Parathyroid adenoma (tissue), 2 donors: ENCODE data around the gene PITPNM1.

Experiments used
- H2AFZ ChIP-seq: fragments of 300-600 bp; sonication (generic); one replicate; pipeline ENCODE4 v1.7.0; 2017; ENCODE audit warnings: antibody characterized with exemption, mild to moderate bottlenecking
- H3K27ac ChIP-seq: fragments of 300-600 bp; sonication (generic); one replicate; pipeline ENCODE4 v1.7.0; 2017
- H3K27me3 ChIP-seq: fragments of 300-600 bp; sonication (generic); one replicate; pipeline ENCODE4 v1.7.0; 2017; ENCODE audit warnings: low read length; ENCODE audit not compliant: control insufficient read depth, insufficient read depth
- H3K36me3 ChIP-seq: fragments of 300-600 bp; sonication (generic); one replicate; pipeline ENCODE4 v1.7.0; 2017; ENCODE audit warnings: low read length; ENCODE audit not compliant: control insufficient read depth, insufficient read depth
- H3K4me1 ChIP-seq: fragments of 300-600 bp; sonication (generic); one replicate; pipeline ENCODE4 v1.7.0; 2017; ENCODE audit warnings: control low read depth
- H3K4me2 ChIP-seq: fragments of 300-600 bp; sonication (generic); one replicate; pipeline ENCODE4 v1.7.0; 2017; ENCODE audit warnings: low read length
- H3K4me3 ChIP-seq: fragments of 300-600 bp; sonication (generic); one replicate; pipeline ENCODE4 v1.7.0; 2017; ENCODE audit warnings: low read depth, low read length
- H3K79me2 ChIP-seq: fragments of 300-600 bp; sonication (generic); one replicate; pipeline ENCODE4 v1.7.0; 2017; ENCODE audit warnings: control low read depth
- H3K9ac ChIP-seq: fragments of 300-600 bp; sonication (generic); one replicate; pipeline ENCODE4 v1.7.0; 2017; ENCODE audit warnings: mild to moderate bottlenecking
- H3K9me3 ChIP-seq: fragments of 300-600 bp; sonication (generic); one replicate; pipeline ENCODE4 v1.7.0; 2017; ENCODE audit warnings: low read length; ENCODE audit not compliant: control insufficient read depth
- TF ChIP-seq, protein P1 (sequence below): fragments of 300-600 bp; sonication (generic); IDR thresholded peaks from one replicate; pipeline ENCODE4 v1.7.0; 2017; ENCODE audit warnings: antibody characterized with exemption, mild to moderate bottlenecking
- donor health status: primary hyperparathyroidism.

The PITPNM1 gene

DNA sequence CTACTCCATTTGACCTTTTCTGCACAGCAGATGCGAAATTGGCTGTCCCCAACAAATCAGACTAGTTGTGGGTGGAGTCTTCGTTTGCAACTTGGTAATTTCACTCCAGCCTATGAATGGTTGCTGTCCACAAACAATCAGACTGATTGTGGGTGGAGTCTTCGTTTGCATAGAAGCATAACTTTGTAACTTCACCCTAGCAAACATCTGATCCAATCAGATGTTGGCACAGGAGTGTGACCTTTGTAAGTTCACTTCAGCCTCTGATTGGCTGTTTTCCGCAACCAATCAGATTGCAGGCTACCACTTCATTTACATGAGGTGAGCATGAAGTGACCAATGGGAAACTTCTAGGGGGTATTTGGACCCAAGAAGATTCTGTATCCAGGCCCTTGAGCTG, 34.4 kb upstream of the PITPNM1 start:
- no peak overlapping the region for H3K27ac ChIP-seq
- TF ChIP-seq, protein P1, sequence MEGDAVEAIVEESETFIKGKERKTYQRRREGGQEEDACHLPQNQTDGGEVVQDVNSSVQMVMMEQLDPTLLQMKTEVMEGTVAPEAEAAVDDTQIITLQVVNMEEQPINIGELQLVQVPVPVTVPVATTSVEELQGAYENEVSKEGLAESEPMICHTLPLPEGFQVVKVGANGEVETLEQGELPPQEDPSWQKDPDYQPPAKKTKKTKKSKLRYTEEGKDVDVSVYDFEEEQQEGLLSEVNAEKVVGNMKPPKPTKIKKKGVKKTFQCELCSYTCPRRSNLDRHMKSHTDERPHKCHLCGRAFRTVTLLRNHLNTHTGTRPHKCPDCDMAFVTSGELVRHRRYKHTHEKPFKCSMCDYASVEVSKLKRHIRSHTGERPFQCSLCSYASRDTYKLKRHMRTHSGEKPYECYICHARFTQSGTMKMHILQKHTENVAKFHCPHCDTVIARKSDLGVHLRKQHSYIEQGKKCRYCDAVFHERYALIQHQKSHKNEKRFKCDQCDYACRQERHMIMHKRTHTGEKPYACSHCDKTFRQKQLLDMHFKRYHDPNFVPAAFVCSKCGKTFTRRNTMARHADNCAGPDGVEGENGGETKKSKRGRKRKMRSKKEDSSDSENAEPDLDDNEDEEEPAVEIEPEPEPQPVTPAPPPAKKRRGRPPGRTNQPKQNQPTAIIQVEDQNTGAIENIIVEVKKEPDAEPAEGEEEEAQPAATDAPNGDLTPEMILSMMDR, result no peak

DNA sequence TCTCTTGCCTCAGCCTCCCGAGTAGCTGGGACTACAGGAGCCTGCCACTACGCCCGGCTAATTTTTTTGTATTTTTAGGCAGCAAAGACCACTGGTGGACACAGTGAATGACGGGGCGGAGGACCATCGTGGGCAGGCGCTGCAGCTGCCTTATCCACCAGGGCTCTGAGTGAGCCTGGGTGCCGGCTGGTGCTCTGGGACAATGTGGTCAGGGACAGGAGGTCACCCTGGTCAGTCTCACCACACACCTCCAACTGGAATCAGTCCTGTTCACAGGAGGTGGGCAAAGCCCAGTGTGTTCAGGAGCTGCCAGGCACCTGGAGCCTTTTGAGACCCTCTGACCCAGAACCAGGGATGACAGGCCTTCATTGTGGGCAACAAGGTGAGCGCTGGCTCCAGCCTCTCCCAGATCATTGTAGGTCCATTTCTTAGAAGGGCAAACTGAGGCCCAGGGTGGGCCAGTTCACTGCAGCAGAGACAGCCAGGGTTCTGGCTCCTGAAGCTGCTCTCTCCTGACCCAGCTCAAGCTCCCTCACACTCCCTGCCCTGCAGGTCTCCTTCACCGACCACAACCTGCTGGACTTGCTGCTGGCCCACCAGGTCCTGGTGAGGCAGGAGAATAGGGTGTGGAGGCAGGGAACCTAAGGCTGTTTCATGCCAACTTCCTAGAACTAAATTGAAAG, 33.8 kb upstream of the PITPNM1 start:
- Histone ChIP-seq H3K9me3 (no peaks in the 10 kb centered on the region), H3K79me2 (no peaks in the 10 kb centered on the region), H3K36me3 (no peaks in the 10 kb centered on the region), H3K4me2 (no peak overlapping the region), H3K4me1 (no peaks in the 10 kb centered on the region), H2AFZ (no peak overlapping the region), H3K27me3 (no peaks in the 10 kb centered on the region), H3K4me3 (no peak overlapping the region), H3K9ac (no peak overlapping the region), H3K27ac (no peak overlapping the region)
- TF ChIP-seq, protein P1, result no peak

More for the DNA sequence above, 34.4 kb upstream of the PITPNM1 start:
- no peak overlapping the region for H3K4me3 ChIP-seq
- no peak overlapping the region for H3K9ac ChIP-seq
- no peaks in the 10 kb centered on the region for H3K79me2 ChIP-seq
- H3K27me3 ChIP-seq, result no peaks in the 10 kb centered on the region
- no peak overlapping the region for H3K4me2 ChIP-seq
- no peaks in the 10 kb centered on the region for H3K4me1 ChIP-seq
- no peaks in the 10 kb centered on the region for H3K36me3 ChIP-seq
- H3K9me3 ChIP-seq, result no peaks in the 10 kb centered on the region
- H2AFZ ChIP-seq, result no peak overlapping the region

DNA sequence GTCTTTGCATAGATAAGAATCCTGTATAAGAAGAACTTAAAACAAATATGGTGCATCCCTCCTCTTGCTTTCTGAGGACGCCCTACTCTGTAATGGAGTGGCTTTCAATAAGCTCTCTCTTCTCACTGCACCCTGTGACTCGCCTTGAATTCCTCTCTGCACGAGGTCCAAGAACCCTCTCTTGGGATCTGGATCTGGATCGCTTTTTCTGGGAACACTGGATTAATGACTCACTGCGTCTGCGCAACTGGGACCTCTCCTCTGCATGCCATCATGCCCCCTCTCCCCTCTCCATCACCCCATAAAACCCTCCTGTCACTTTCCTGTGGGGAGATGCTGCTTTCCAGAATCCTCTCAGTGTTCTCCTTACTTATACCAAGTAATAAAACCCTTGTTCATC, 33.1 kb upstream of the PITPNM1 start:
- Histone ChIP-seq H3K9ac (no peak overlapping the region), H3K4me2 (no peak overlapping the region), H2AFZ (no peak overlapping the region), H3K4me1 (no peaks in the 10 kb centered on the region), H3K4me3 (no peak overlapping the region), H3K36me3 (no peaks in the 10 kb centered on the region), H3K79me2 (no peaks in the 10 kb centered on the region), H3K27ac (no peak overlapping the region), H3K27me3 (no peaks in the 10 kb centered on the region), H3K9me3 (no peaks in the 10 kb centered on the region)
- TF ChIP-seq, protein P1, result no peak

DNA sequence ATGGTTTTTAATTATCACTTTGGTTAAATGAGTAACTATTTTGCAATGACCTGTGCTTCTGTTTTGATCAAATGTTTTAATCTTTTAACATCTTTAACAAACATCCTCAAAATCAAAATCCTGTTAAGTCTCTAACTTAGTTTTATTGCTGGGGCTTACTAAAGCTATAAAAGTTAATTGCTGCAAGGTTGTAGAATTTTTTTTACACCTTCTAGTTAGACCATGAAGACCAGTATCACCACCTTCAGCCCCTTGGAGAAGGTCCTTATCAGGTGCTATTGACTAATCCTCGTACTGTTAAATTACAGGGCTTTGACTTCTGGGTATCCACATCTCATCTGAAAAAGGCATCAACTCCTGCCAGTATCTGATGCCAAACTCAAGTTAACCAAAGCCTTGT, 30.4 kb upstream of the PITPNM1 start:
- H3K4me1 ChIP-seq, result no peaks in the 10 kb centered on the region
- no peaks in the 10 kb centered on the region for H3K9me3 ChIP-seq
- no peak overlapping the region for H3K4me2 ChIP-seq
- TF ChIP-seq, protein P1, result no peak
- H3K27me3 ChIP-seq, result no peaks in the 10 kb centered on the region
- H3K79me2 ChIP-seq, result no peaks in the 10 kb centered on the region
- H3K36me3 ChIP-seq, result no peaks in the 10 kb centered on the region
- H2AFZ ChIP-seq, result no peak overlapping the region
- H3K27ac ChIP-seq, result no peak overlapping the region
- H3K4me3 ChIP-seq, result no peak overlapping the region
- H3K9ac ChIP-seq, result no peak overlapping the region

DNA sequence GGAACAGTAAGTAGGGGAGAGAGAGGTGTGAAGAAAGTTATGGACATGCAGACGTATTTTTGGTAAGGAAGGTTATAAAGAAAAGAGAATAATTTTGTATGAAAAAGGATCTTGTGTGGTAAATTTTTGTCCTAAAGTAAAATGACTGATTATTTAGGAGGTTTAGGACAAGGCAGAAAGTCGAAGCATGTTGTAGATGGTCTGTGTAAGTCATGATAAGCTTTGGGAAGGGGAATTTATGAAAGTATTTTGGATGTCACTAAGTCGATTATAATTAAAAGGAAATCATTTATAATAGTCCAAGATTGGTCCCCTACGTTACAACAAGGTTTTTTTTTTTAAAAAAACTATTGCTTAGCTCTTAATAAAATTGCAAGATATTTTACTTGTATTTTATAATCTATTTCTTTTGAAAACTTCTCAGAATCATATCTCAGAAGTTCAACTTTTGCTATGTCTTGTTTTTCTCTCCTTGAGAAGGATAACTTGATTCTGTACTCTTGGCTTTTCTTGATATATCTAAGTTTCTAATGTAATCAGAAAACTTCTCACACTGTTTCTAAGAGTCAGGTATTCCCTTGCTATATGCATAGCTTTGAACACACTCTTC, 29.0 kb upstream of the PITPNM1 start:
- H2AFZ ChIP-seq, result no peak overlapping the region
- no peak overlapping the region for H3K27ac ChIP-seq
- H3K9ac ChIP-seq, result no peak overlapping the region
- H3K36me3 ChIP-seq, result no peaks in the 10 kb centered on the region
- TF ChIP-seq, protein P1, result no peak
- H3K79me2 ChIP-seq, result no peaks in the 10 kb centered on the region
- no peak overlapping the region for H3K4me2 ChIP-seq
- H3K4me3 ChIP-seq, result no peak overlapping the region
- no peaks in the 10 kb centered on the region for H3K27me3 ChIP-seq
- H3K9me3 ChIP-seq, result no peaks in the 10 kb centered on the region
- H3K4me1 ChIP-seq, result no peaks in the 10 kb centered on the region
